Psoas muscle (tissue), 8 donors: ENCODE results near the gene MED14. TPM values are rescaled to one million over a fixed set of nuclear protein-coding genes. Genes with fewer than 3 reads are reported as not detected.

Experiments used
- ATAC-seq, 4 donors: fragments of 200-7000 bp; cut with Tn5 transposase; one replicate each; pipeline ENCODE4 v1.9.1; 2020; ENCODE audit warnings: moderate library complexity in 3 of 4, mild to moderate bottlenecking in 2 of 4
- DNase-seq, 2 donors: peaks; one replicate each; pipeline ENCODE4 v3.0.0-alpha.2; 2020
- H3K27ac ChIP-seq: fragments of 200-600 bp; one replicate; pipeline ENCODE4 v1.8.0; 2022
- H3K27me3 ChIP-seq, 3 donors: fragments of 200-600 bp in 1 of 3; one replicate each; pipeline versions ENCODE4 v1.6.1 to v1.8.0; 2013 to 2022; ENCODE audit warnings: low read length in 2 of 3, mild to moderate bottlenecking in 2 of 3, moderate library complexity in 1 of 3; ENCODE audit not compliant: insufficient read depth in 3 of 3
- H3K36me3 ChIP-seq, 2 donors: fragments of 200-600 bp in 1 of 2; one replicate each; pipeline versions ENCODE4 v1.6.1 to v1.8.0; 2013 to 2022; ENCODE audit warnings: low read depth in 1 of 2, mild to moderate bottlenecking in 1 of 2, moderate library complexity in 1 of 2; ENCODE audit not compliant: insufficient read depth in 1 of 2
- H3K4me1 ChIP-seq: fragments of 200-600 bp; one replicate; pipeline ENCODE4 v1.8.0; 2022
- H3K4me3 ChIP-seq: fragments of 200-600 bp; one replicate; pipeline ENCODE4 v1.8.0; 2022; ENCODE audit warnings: mild to moderate bottlenecking
- H3K9me3 ChIP-seq: fragments of 200-600 bp; one replicate; pipeline ENCODE4 v1.8.0; 2022
- CTCF ChIP-seq: fragments of 200-600 bp; IDR thresholded peaks from one replicate; pipeline ENCODE4 v1.8.0; 2022; ENCODE audit warnings: antibody characterized with exemption
- WGBS, 3 donors: extraction: QIAGEN DNeasy Blood & Tissue Kit; methylation state at CpG; one replicate each; pipeline versions ENCODE4 v1.1.6 to v1.1.7; 2013; 5-methylcytosine and 5-hydroxymethylcytosine counted together
- intact Hi-C, 2 donors: fragments of 100-400 bp; cut with DNase I; formaldehyde crosslinking; loops; one replicate each; pipeline versions ENCODE4 v1.11.0 to v1.14.2; 2022
- polyA plus RNA-seq, 3 donors: library from polyadenylated mRNA; stranded (reverse); fragments of 200-250 nt; gene quantifications; one replicate each; pipeline ENCODE4 v1.2.3, GENCODE V29; 2013
- total RNA-seq, 4 donors: library from RNA; stranded (reverse); fragmentation: NEBNext Ultra II Directional in 2 of 4; extraction: Animal tissue kit (Norgen Biotek cat#: 25700) in 2 of 4; gene quantifications; one replicate each; pipeline versions ENCODE4 v1.2.1 to v1.2.4, GENCODE V29; 2021 to 2023
- donor health status: healthy with polysubstance abuse.
- donor health status: DM: no; HTN: no; CAD: no; lungs with moderate emphysema.
- donor health status: Bipolar disorder and iron deficiency.
- donor health status: healthy.
- donor health status: DM: yes; HTN: yes; CAD: no.
- donor health status: DM: no; HTN: no; CAD: no.
- donor health status: DM: no; HTN: no; CAD: no.
- donor health status: DM: yes; HTN: yes; CAD: no.

MED14 gene
- total and polyA plus RNA-seq, 7 donors: 10.7 to 63.2 (median 46.6) TPM

GRCh38 chrX:40637687-40638086, 97.7 kb downstream of the MED14 start:
- Histone ChIP-seq H3K27me3 (peaks cover 0 to 7% (median 0%) of the 10 kb centered on the region in 3 donors), H3K27ac (no peak overlapping the region), H3K36me3 (peaks cover 2 to 65% of the 10 kb centered on the region in 2 donors), H3K4me3 (no peak overlapping the region), H3K4me1 (no peaks in the 10 kb centered on the region), H3K9me3 (no peaks in the 10 kb centered on the region)
- intact Hi-C loops: no loop called here
- TF ChIP-seq CTCF: no peak
- 81 to 91% (median 89%) methylated on average over 3 of the region's 3 CpGs for WGBS, 3 donors
- ATAC-seq (no peak), DNase-seq (no peak)

GRCh38 chrX:40632199-40632598, 103.1 kb downstream of the MED14 start:
- Histone ChIP-seq H3K27ac (no peak overlapping the region), H3K36me3 (peaks cover 2 to 96% of the 10 kb centered on the region in 2 donors), H3K27me3 (peaks cover 0 to 4% (median 0%) of the 10 kb centered on the region in 3 donors), H3K4me1 (no peaks in the 10 kb centered on the region), H3K4me3 (no peak overlapping the region), H3K9me3 (no peaks in the 10 kb centered on the region)
- TF ChIP-seq CTCF: no peak
- WGBS, 3 donors: 86 to 97% (median 88%) methylated on average over 4 of the region's 4 CpGs
- intact Hi-C loops: no loop called here
- ATAC-seq (no peak), DNase-seq (no peak)

GRCh38 chrX:40628506-40628905, 106.8 kb downstream of the MED14 start:
- no peak for TF ChIP-seq CTCF
- no peak for ATAC-seq
- Histone ChIP-seq H3K9me3 (peaks cover 3% of the 10 kb centered on the region), H3K27ac (no peak overlapping the region), H3K4me1 (no peaks in the 10 kb centered on the region), H3K4me3 (no peak overlapping the region), H3K27me3 (peaks cover 0 to 9% (median 0%) of the 10 kb centered on the region in 3 donors), H3K36me3 (peaks cover 0 to 59% of the 10 kb centered on the region in 2 donors)
- DNase-seq: no peak
- intact Hi-C loops: no loop called here
- 90 to 96% (median 95%) methylated on average over 4 to 5 of the region's 5 CpGs for WGBS, 3 donors

GRCh38 chrX:40625294-40625693, 110.0 kb downstream of the MED14 start:
- ATAC-seq (no peak), DNase-seq (no peak)
- TF ChIP-seq CTCF: no peak
- Histone ChIP-seq H3K27ac (no peak overlapping the region), H3K36me3 (peaks cover 0 to 30% of the 10 kb centered on the region in 2 donors), H3K4me3 (no peak overlapping the region), H3K9me3 (peaks cover 6% of the 10 kb centered on the region), H3K27me3 (peaks cover 0 to 13% (median 0%) of the 10 kb centered on the region in 3 donors), H3K4me1 (no peaks in the 10 kb centered on the region)
- intact Hi-C loops: no loop called here
- 81 to 96% (median 84%) methylated on average over 4 of the region's 4 CpGs for WGBS, 3 donors

GRCh38 chrX:40623665-40624064, 111.7 kb downstream of the MED14 start:
- Histone ChIP-seq H3K36me3 (peaks cover 0 to 14% of the 10 kb centered on the region in 2 donors), H3K9me3 (peaks cover 6% of the 10 kb centered on the region), H3K27ac (no peak overlapping the region), H3K4me1 (no peaks in the 10 kb centered on the region), H3K4me3 (no peak overlapping the region), H3K27me3 (peaks cover 0 to 17% (median 0%) of the 10 kb centered on the region in 3 donors)
- 89 to 94% (median 92%) methylated on average over 28 to 32 of the region's 32 CpGs for WGBS, 3 donors
- intact Hi-C loops: no loop called here
- TF ChIP-seq CTCF: no peak
- ATAC-seq (no peak), DNase-seq (no peak)
